ENCODE results near the gene STC2. TPM values are rescaled to one million over a fixed set of nuclear protein-coding genes. Genes with fewer than 3 reads are reported as not detected.
A peak's percentile ranks its signal among the peaks of the same experiment; 100 is the strongest.

The STC2 gene
- total and polyA plus RNA-seq, 2 of the 8 experiments (the other 6 are each of a cell fraction or from before 2014, with no cell fraction given) = 26.4 to 53.1 TPM

- CTCF ChIA-PET (ENCODE audit: partially characterized antibody) = interaction anchor here (0.6 kb wide), 1 partner anchor 745 kb away, joined by 3 read pairs; no protein-coding TSS in a partner anchor
- FAIRE-seq = no peak
- TF ChIP-seq E2F6 (IDR thresholded peaks at IDR 0.05) = no peak
- no peak for TF ChIP-seq PHF8 (conservative IDR thresholded peaks at IDR 0.05; ENCODE audit: low read depth, low read length)
- no peak for TF ChIP-seq NRF1 (IDR thresholded peaks at IDR 0.05; ENCODE audit: low read depth, low read length)
- TF ChIP-seq CEBPB (IDR thresholded peaks at IDR 0.05; ENCODE audit: low read depth, low read length) = no peak
- TF ChIP-seq SP1 (IDR thresholded peaks at IDR 0.05; ENCODE audit: low read depth, low read length) = no peak
- TF ChIP-seq SP4 (IDR thresholded peaks at IDR 0.05; ENCODE audit: low read length) = no peak
- no peak for TF ChIP-seq CHD1 (IDR thresholded peaks at IDR 0.05; ENCODE audit: low read depth, low read length)
- TF ChIP-seq SIN3A (conservative IDR thresholded peaks at IDR 0.05 in 1 of 2, IDR thresholded peaks at IDR 0.05 in 1 of 2; ENCODE audit: low read depth in 1 of 2, low read length in 2 of 2) = no peak
Measured at GRCh38 chr5:173354645-173355044, 26.4 kb upstream of the STC2 start.

More at GRCh38 chr5:173354645-173355044, 26.4 kb upstream of the STC2 start:
- Histone ChIP-seq H3K9ac (replicated peaks in 1 of 4; ENCODE audit: extremely low read depth in 1 of 4, low read depth in 3 of 4, low read length in 3 of 4) (no peak overlapping the region), H3K14ac (ENCODE audit: insufficient read length) (no peak overlapping the region), H3K4me3 (ENCODE audit: extremely low read depth in 1 of 4, insufficient read depth in 2 of 4, low read depth in 3 of 4, low read length in 4 of 4) (no peak overlapping the region), H2BK12ac (ENCODE audit: low read depth, low read length) (no peak overlapping the region), H3K23me2 (ENCODE audit: low read depth, low read length) (no peaks in the 10 kb centered on the region), H2BK5ac (ENCODE audit: low read depth, low read length) (no peak overlapping the region), H4K8ac (ENCODE audit: extremely low read depth, insufficient read depth, low read length) (no peak overlapping the region), H2AFZ (ENCODE audit: low read length) (no peak overlapping the region), H3K18ac (ENCODE audit: extremely low read depth, low read length) (no peak overlapping the region), H3K4ac (replicated peaks; ENCODE audit: insufficient read length, low read depth, low read length) (no peak overlapping the region), H3K36me3 (ENCODE audit: control insufficient read depth in 2 of 4, insufficient read depth in 4 of 4, low read length in 3 of 4) (no peaks in the 10 kb centered on the region; a peak in 1 of 8 replicates), H4K20me1 (replicated peaks in 1 of 2; ENCODE audit: control insufficient read depth in 1 of 2, insufficient read depth in 2 of 2, low read length in 2 of 2) (peaks cover 0 to 2% of the 10 kb centered on the region in 2 experiments), H3K23ac (ENCODE audit: insufficient read length) (no peak overlapping the region), H3K27ac (ENCODE audit: low read depth, low read length) (no peak overlapping the region), H4K5ac (ENCODE audit: insufficient read length, low read depth, low read length) (no peak overlapping the region), H2BK20ac (ENCODE audit: low read length) (no peak overlapping the region), H3K56ac (replicated peaks; ENCODE audit: insufficient read length, low read depth, low read length) (no peak overlapping the region), H2BK15ac (ENCODE audit: low read length) (no peak overlapping the region), H3K27me3 (replicated peaks in 1 of 4; ENCODE audit: control insufficient read depth in 3 of 4, extremely low read depth in 1 of 4, insufficient read depth in 3 of 4, low read length in 3 of 4) (peaks cover 0 to 2% (median 0%) of the 10 kb centered on the region in 4 experiments; a peak in 1 of 7 replicates), H4K91ac (replicated peaks; ENCODE audit: insufficient read length, low read length) (no peak overlapping the region), H3K9me3 (ENCODE audit: insufficient read depth in 2 of 2, low read depth in 1 of 2, low read length in 1 of 2) (0 out of 4 replicates have a peak, but pooled peaks cover 0 to 3% of the 10 kb centered on the region in 2 experiments), H2AK5ac (ENCODE audit: low read depth, low read length) (no peak overlapping the region), H2BK120ac (replicated peaks; ENCODE audit: low read depth, low read length) (no peak overlapping the region), H3K4me1 (replicated peaks in 1 of 4; ENCODE audit: control insufficient read depth in 3 of 4, insufficient read depth in 4 of 4, low read length in 3 of 4) (no peaks in the 10 kb centered on the region), H3K79me1 (ENCODE audit: low read depth, low read length) (no peaks in the 10 kb centered on the region), H3K4me2 (ENCODE audit: insufficient read depth in 1 of 2, low read depth in 2 of 2, low read length in 2 of 2) (0 out of 4 replicates have a peak overlapping the region, but pooled peaks of 1 of the 2 experiments have one; percentile 31), H3K79me2 (ENCODE audit: control insufficient read depth in 1 of 2, insufficient read depth in 2 of 2, low read length in 2 of 2) (no peaks in the 10 kb centered on the region)
- 53% methylated on average over 2 of the region's 2 CpGs; no CpG with 5 or more reads in 1 of the 2 experiments for WGBS, 2 experiments (ENCODE audit: extremely low coverage in 1 of 2, insufficient coverage in 1 of 2, insufficient read length in 1 of 2, insufficient replicate concordance in 2 of 2, low coverage in 1 of 2, low lambda C conversion rate in 2 of 2, missing lambda C conversion rate in 1 of 2)
- DNase-seq (ENCODE audit: low read depth in 1 of 2, low spot score in 2 of 2) = no peak
- POLR2A ChIA-PET (ENCODE audit: partially characterized antibody) = interaction anchor here (0.6 to 2.5 kb wide), 3 partner anchors 25 to 294 kb away, joined by 3 to 5 read pairs (median 3); no protein-coding TSS in a partner anchor
